Putamen (tissue), 1 donor: ENCODE data around the gene BCAS1.
"Not testable (repeated sequence)": the region's sequence is repeated elsewhere in the genome, so short reads cannot be mapped to it uniquely, and the experiment has no call there.

Experiments
- DNase-seq: peaks from one replicate; pipeline ENCODE4 v3.0.0-alpha.2; 2016; ENCODE audit warnings: low spot score

The BCAS1 gene

DNA sequence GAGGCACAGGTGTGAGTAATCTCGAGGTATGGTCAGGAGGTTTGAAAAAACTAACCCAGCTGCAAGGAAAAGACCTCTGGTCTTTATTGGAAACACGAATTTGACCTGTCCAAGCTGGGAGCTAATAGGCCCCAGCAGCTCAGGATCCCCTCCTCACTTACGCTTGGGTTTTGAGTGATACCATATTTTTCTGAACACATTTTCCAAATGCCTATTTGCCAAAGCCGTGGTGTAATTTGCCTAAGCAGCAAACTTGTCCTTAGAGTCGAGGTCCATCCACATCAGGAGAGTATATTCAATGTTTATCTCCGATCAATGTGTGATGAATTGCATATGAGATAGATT, 128.0 kb downstream of the BCAS1 start:
- DNase-seq = no peak

GRCh38 chr20:53941680-53942471, 128.5 kb downstream of the BCAS1 start:
- no peak for DNase-seq

- no peak for DNase-seq
Observed at GRCh38 chr20:53940907-53941545, 129.4 kb downstream of the BCAS1 start.

DNA sequence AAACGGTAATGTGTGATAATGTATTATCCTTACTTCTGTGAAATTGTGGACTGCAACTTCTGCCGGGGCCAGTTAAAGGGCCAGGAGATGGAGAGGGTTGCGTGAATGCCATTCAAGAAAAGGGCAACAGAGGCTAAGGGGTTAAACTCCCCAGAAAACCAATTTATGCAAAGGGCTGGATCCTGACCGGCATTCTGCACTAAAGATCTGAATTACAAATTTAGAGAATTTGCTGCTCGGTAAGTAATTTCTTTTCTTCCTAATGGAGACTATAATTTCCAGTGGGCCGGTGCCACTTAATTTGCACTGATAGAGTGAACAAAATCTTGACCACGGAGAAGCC, 130.1 kb downstream of the BCAS1 start:
- no peak for DNase-seq

DNA sequence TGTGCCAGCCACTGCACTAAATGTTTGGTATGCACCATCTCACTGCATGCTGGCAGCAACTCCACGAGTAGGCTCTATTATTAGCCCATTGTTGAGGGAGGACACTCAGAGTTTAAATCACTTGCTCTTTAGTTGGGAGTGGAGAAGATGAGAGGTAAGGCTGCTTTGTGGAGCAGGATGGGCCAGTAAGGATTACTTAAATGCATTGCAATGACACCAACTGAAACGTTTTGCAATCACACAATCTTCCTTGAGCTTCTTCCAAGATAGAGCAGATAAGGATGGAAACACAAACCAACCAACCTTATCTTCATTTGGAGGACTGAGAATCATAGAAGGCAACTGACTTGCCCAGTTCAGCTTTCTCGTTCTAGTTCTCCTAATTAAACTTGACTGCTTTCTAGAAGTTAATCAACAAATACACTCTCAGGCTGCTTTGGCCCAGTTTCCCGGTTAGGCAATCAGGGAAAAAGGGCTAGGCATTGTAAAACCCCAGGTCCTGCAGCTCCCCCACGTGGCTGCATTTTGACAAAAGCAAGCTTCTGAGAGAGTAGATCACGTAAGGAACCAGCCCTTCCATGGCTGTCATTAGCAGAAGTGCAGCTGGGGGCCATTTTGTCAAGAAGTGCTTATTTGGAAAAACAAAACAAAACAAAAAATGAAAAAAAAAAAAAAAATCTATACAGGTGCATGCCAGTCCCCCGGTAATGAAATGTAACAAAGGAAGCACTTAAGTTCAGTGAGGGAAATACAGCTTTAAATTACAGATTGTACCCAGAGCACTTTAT, 130.6 kb downstream of the BCAS1 start:
- peak; percentile 90 for DNase-seq

- DNase-seq = no peak
Observed at GRCh38 chr20:53939190-53939571, 131.2 kb downstream of the BCAS1 start.

GRCh38 chr20:53938739-53939138, 131.7 kb downstream of the BCAS1 start:
- DNase-seq = no peak

GRCh38 chr20:53937929-53938367, 132.4 kb downstream of the BCAS1 start:
- DNase-seq = no peak

- no peak for DNase-seq
Observed at GRCh38 chr20:53937339-53937741, 133.1 kb downstream of the BCAS1 start.

- DNase-seq = no peak
Observed at GRCh38 chr20:53935344-53936084, 134.9 kb downstream of the BCAS1 start.

DNA sequence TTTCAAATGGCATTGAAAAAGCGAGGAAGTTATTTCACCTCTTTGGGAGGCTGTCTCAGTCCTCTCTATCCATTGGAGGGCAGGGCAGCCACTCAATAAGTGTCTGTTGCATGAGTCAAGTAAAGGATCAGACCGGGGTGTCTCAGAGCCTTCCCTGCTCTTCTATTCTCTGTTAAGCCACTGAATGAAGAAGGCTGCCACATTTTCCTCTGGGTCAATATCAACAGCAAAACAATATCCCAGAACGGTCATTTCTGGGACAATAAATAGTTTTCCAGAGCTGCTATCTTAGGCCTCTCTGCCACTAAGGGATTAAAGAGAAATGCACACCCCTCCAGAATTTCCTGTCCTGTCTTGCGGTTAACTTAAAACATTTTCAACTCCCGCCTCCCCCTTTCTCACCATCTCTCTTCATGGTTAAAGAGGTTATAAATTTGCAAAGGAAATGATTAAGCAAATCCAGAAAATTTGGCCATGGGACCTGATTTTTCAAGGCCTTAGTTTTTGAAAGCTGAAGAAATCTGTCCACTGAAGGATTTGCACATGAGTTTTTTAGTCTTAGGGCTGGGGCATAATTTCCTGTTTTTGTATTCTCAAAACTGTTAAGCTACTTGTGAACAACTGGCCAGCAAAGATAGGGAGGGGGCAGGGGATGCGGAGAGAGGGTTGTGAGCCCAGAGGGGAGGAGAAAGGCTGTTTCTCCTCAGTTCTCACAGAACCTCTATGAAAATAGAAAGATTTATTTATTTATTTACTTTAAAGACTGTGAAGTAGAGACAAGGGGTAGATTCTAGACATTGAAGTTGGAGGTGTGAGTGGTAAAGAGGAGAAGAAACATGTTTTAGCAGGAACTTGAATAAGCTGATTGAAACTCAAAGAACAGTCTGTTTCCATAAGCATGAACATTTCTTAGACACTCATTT, 135.7 kb downstream of the BCAS1 start:
- no peak for DNase-seq

DNA sequence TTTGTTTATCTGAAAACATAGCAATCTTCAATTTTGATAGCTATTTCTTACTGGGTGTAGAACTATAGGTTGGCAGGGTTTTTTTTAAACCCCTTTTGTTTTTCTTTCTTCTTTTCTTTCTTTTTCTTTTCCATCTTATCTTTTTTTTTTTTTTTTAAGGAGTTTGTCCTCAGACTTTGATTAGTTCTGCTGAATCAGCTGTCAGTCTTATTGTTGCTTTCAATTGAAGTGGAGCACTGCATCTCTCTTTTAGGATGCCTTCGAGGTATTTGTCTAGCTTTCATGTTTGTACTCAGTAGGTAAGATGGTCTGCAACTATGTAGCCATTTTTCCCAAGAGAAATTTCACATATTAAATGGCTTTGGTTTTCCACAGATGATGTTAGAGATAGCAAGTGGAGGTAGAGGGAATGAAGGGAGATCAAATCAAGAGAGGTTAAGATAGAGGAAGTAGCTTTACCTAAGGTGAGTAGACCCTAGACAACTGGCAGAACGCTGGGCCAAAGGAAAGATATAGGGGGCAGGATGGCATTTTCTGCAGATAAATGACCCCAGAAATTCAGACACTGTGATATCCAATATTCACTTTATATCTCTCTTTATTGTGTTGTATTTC, 137.1 kb downstream of the BCAS1 start:
- DNase-seq = no peak

DNA sequence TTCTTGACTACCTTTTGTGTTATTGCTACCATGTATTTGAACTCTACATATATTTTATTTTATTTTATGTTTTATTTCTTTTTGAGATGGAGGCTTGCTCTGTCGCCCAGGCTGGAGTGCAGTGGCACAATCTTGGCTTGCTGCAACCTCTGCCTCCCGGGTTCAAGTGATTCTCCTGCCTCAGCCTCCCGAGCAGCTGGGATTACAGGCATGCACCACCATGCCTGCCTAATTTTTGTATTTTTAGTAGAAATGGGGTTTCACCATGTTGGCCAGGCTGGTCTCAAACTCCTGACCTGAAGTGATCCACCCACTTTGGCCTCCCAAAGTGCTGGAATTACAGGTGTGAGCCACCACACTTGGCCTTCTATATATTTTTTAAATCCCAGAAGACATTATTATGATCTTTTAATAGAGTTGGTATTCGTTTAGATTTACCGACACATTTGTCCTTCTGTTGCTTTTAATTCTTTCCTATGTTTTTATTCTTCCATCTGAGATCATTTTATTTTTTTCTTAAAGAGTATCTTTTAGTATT, 137.7 kb downstream of the BCAS1 start:
- not testable (repeated sequence) for DNase-seq

DNA sequence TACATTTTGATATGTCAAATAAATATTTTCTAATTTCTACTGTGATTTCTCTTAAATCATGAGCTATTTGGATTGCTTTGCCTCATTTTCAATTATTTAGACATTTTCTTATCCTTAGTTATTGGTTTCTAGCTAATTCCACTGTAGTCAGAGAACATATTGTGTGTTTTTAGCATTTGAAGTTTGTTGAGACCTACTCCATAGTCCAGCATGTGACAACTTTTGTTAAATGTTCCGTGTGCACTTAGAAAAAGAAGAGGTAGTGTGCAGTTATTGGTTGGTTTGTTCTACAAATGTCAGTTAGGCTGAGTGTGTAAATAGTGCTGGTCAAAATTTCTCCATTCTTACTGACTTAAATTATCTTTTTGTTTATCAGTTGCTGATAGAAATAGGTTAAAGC, 138.8 kb downstream of the BCAS1 start:
- DNase-seq = no peak

GRCh38 chr20:53930651-53931504, 139.5 kb downstream of the BCAS1 start:
- no peak for DNase-seq

GRCh38 chr20:53929974-53930650, 140.3 kb downstream of the BCAS1 start:
- no peak for DNase-seq

DNA sequence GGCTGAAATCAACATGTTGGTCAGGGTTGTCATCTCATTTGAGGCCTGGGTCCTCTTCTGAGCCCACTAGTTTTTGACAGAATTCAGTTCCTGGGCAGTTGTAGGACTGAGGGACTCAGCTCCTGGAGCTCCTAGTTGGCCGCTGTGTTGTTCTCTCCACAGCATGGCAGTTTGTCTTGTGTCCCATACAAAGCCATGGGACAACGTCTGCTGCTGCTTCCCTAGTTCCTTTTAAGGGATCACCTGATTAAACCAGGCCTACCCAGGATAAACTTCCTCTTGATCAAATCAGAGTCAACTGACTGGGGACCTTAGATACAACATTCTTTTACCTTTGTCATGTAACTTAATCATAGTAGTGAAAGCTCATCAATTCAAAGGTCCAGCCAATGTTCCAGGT, 141.0 kb downstream of the BCAS1 start:
- DNase-seq = no peak

GRCh38 chr20:53927990-53928389, 142.4 kb downstream of the BCAS1 start:
- no peak for DNase-seq

DNA sequence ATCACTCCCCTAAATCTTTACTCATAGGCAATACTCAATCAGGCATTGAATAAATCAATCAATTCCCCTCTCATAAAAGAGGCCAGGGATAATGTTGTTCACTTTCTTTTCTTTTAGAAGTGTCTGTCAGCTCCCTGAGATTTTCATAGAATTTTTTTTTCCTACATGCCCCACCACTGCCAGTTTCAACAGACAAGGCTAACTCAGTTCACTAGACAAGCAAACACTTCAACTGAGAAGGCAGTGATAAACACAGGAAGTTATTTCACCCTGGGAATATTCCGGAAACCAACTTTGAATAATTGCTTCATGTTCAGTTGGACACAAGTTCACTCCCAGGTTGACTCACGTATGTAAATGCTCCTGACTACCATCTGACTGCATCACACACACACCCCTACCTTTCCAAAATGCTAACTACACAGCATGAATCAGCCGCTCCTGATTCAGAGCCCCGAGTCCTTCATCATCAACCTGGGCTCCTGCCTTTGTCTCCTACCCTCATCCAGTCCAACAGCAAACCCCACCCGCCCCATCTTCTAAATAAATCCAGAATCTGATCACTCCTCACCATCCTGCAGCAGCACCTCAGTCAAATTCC, 143.9 kb downstream of the BCAS1 start:
- DNase-seq = no peak
